Trophoblast cell (in vitro differentiated cells and primary cell): ENCODE results near the gene LEPROT.

Experiments used
- DNase-seq, 2 donors: peaks; one replicate each; pipeline ENCODE4 v3.0.0-alpha.2; 2016
- H2AFZ ChIP-seq: 2 replicates; pipeline ENCODE4 v1.6.1; 2013; ENCODE audit warnings: low read length, moderate library complexity, mild to moderate bottlenecking; ENCODE audit not compliant: insufficient read depth, poor library complexity
- H2AK5ac ChIP-seq: 2 replicates; pipeline ENCODE4 v1.6.1; 2013; ENCODE audit warnings: mild to moderate bottlenecking, low read length
- H2BK120ac ChIP-seq: 2 replicates; pipeline ENCODE4 v1.6.1; 2013; ENCODE audit warnings: low read length, mild to moderate bottlenecking, moderate library complexity; ENCODE audit not compliant: insufficient read depth, poor library complexity
- H2BK12ac ChIP-seq: 2 replicates; pipeline ENCODE4 v1.6.1; 2013; ENCODE audit warnings: mild to moderate bottlenecking, low read length, moderate library complexity
- H2BK5ac ChIP-seq: 2 replicates; pipeline ENCODE4 v1.6.1; 2013; ENCODE audit warnings: low read length, low read depth, moderate library complexity, mild to moderate bottlenecking; ENCODE audit not compliant: poor library complexity
- H3K14ac ChIP-seq: 2 replicates; pipeline ENCODE4 v1.6.1; 2013; ENCODE audit warnings: mild to moderate bottlenecking, low read length
- H3K18ac ChIP-seq: 2 replicates; pipeline ENCODE4 v1.6.1; 2013; ENCODE audit warnings: mild to moderate bottlenecking, low read length
- H3K23ac ChIP-seq: 2 replicates; pipeline ENCODE4 v1.6.1; 2013; ENCODE audit warnings: low read length
- H3K27ac ChIP-seq: 2 replicates; pipeline ENCODE4 v1.5.1; 2013; ENCODE audit warnings: low read depth, mild to moderate bottlenecking, inconsistent platforms, low read length, moderate library complexity
- H3K27me3 ChIP-seq: 2 replicates; pipeline ENCODE4 v1.6.1; 2013; ENCODE audit warnings: inconsistent platforms, mild to moderate bottlenecking, low read length, moderate library complexity; ENCODE audit not compliant: insufficient read depth
- H3K36me3 ChIP-seq, 2 experiments: 1 replicate in 1 of 2; 2 replicates in 1 of 2; pipeline ENCODE4 v1.6.1; 2013; ENCODE audit warnings: low read length in 2 of 2, mild to moderate bottlenecking in 2 of 2, moderate library complexity in 1 of 2; ENCODE audit not compliant: insufficient read depth in 2 of 2, control insufficient read depth in 1 of 2
- H3K4ac ChIP-seq: 2 replicates; pipeline ENCODE4 v1.6.1; 2013; ENCODE audit warnings: low read depth, mild to moderate bottlenecking, low read length, moderate library complexity
- H3K4me1 ChIP-seq, 2 experiments: 1 replicate in 1 of 2; 2 replicates in 1 of 2; pipeline ENCODE4 v1.6.1; 2013; ENCODE audit warnings: low read length in 2 of 2, mild to moderate bottlenecking in 2 of 2, moderate library complexity in 1 of 2; ENCODE audit not compliant: insufficient read depth in 2 of 2, control insufficient read depth in 1 of 2
- H3K4me2 ChIP-seq: 2 replicates; pipeline ENCODE4 v1.6.1; 2013; ENCODE audit warnings: inconsistent platforms, mild to moderate bottlenecking, low read length, moderate library complexity
- H3K4me3 ChIP-seq: 2 replicates; pipeline ENCODE4 v1.5.1; 2013; ENCODE audit warnings: mild to moderate bottlenecking, low read depth, low read length, inconsistent platforms
- H3K79me1 ChIP-seq: one replicate; pipeline ENCODE4 v1.6.1; 2013; ENCODE audit warnings: low read length
- H3K79me2 ChIP-seq: 2 replicates; pipeline ENCODE4 v1.6.1; 2013; ENCODE audit warnings: low read length, mild to moderate bottlenecking; ENCODE audit not compliant: control insufficient read depth, insufficient read depth, poor library complexity
- H3K9ac ChIP-seq: 2 replicates; pipeline ENCODE4 v1.6.1; 2013; ENCODE audit warnings: mild to moderate bottlenecking, low read length
- H3K9me3 ChIP-seq: 2 replicates; pipeline ENCODE4 v1.6.1; 2013; ENCODE audit warnings: low read depth, mild to moderate bottlenecking, control low read depth, inconsistent platforms, low read length; ENCODE audit not compliant: insufficient read depth
- H4K12ac ChIP-seq: 2 replicates; pipeline ENCODE4 v1.6.1; 2013; ENCODE audit warnings: low read depth, mild to moderate bottlenecking, low read length, moderate library complexity
- H4K8ac ChIP-seq: 2 replicates; pipeline ENCODE4 v1.6.1; 2013; ENCODE audit warnings: low read depth, mild to moderate bottlenecking, low read length, moderate library complexity
- H4K91ac ChIP-seq: one replicate; pipeline ENCODE4 v1.6.1; 2013; ENCODE audit warnings: low read depth, mild to moderate bottlenecking, low read length, moderate library complexity
- WGBS: extraction: QIAGEN DNeasy Blood & Tissue Kit; methylation state at CpG from one replicate; pipeline ENCODE4 v1.1.7; 2013; ENCODE audit warnings: missing lambda C conversion rate; ENCODE audit not compliant: insufficient read length, insufficient coverage; ENCODE audit errors: extremely low coverage; 5-methylcytosine and 5-hydroxymethylcytosine counted together

The LEPROT gene

DNA sequence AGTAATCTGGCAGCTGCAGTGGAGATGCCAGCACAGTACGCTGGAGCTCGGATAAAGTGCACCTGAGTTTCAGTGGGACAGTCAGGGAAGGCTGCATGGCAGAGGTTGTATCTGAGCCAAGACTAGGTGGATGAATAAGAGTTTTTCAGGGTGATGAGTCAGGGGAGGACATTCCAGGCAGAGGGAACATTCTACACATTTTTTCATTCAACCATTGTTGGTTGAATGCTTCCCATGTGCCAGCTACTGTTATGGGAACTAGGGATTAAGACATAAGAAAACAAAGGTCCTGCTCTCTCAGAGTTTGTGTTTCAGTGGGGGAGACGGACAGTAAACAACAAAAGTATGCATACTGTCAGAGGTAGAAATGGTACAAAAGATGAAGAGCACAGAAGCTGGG is 5.2 kb downstream of the LEPROT start:
- Histone ChIP-seq H2BK5ac (peak overlapping the region; percentile 33), H4K12ac (no peak overlapping the region), H3K23ac (no peak overlapping the region), H3K4me1 (peaks cover 19 to 23% of the 10 kb centered on the region in 2 experiments), H2AK5ac (no peak overlapping the region), H4K91ac (no peak overlapping the region), H3K14ac (no peak overlapping the region), H3K79me1 (peaks cover 14% of the 10 kb centered on the region), H2BK120ac (no peak overlapping the region), H2BK12ac (peak overlapping the region; percentile 43), H3K4me2 (no peak overlapping the region), H4K8ac (no peak overlapping the region), H3K9me3 (no peaks in the 10 kb centered on the region), H3K27ac (peak overlapping the region; percentile 57), H3K27me3 (no peaks in the 10 kb centered on the region), H3K9ac (no peak overlapping the region), H3K18ac (peak overlapping the region; percentile 54), H3K4me3 (no peak overlapping the region), H3K4ac (no peak overlapping the region), H3K79me2 (peaks cover 15% of the 10 kb centered on the region), H2AFZ (no peak overlapping the region), H3K36me3 (peaks cover 8 to 14% of the 10 kb centered on the region in 2 experiments)
- DNase-seq = peak; percentile 68 to 80
- no CpG with 5 or more reads among the region's 3 CpGs for WGBS

GRCh38 chr1:65429078-65429477 is 8.6 kb downstream of the LEPROT start:
- Histone ChIP-seq H4K91ac (no peak overlapping the region), H3K4me2 (no peak overlapping the region), H3K23ac (no peak overlapping the region), H3K18ac (no peak overlapping the region), H3K27ac (no peak overlapping the region), H3K9ac (no peak overlapping the region), H3K79me1 (peaks cover 9% of the 10 kb centered on the region), H3K9me3 (no peaks in the 10 kb centered on the region), H4K12ac (no peak overlapping the region), H2BK120ac (no peak overlapping the region), H2BK5ac (no peak overlapping the region), H3K4me3 (no peak overlapping the region), H3K4ac (no peak overlapping the region), H3K27me3 (no peaks in the 10 kb centered on the region), H2AK5ac (no peak overlapping the region), H3K4me1 (peaks cover 8 to 10% of the 10 kb centered on the region in 2 experiments), H2AFZ (no peak overlapping the region), H3K14ac (no peak overlapping the region), H3K79me2 (peaks cover 2% of the 10 kb centered on the region), H2BK12ac (no peak overlapping the region), H3K36me3 (peaks cover 12 to 16% of the 10 kb centered on the region in 2 experiments), H4K8ac (no peak overlapping the region)
- no peak for DNase-seq
- WGBS = no CpG with 5 or more reads among the region's 2 CpGs

GRCh38 chr1:65429806-65430205 is 9.3 kb downstream of the LEPROT start:
- Histone ChIP-seq H2BK5ac (no peak overlapping the region), H2BK120ac (no peak overlapping the region), H3K4me2 (peak overlapping the region; percentile 50), H3K79me2 (no peaks in the 10 kb centered on the region), H2AK5ac (no peak overlapping the region), H3K27me3 (no peaks in the 10 kb centered on the region), H3K4ac (no peak overlapping the region), H3K36me3 (peaks cover 12 to 16% of the 10 kb centered on the region in 2 experiments), H3K4me3 (no peak overlapping the region), H3K27ac (peak overlapping the region; percentile 56), H4K91ac (no peak overlapping the region), H4K8ac (no peak overlapping the region), H3K4me1 (peaks cover 12 to 14% of the 10 kb centered on the region in 2 experiments), H3K9ac (no peak overlapping the region), H3K23ac (no peak overlapping the region), H2BK12ac (no peak overlapping the region), H4K12ac (no peak overlapping the region), H3K18ac (no peak overlapping the region), H3K9me3 (no peaks in the 10 kb centered on the region), H3K14ac (no peak overlapping the region), H3K79me1 (peaks cover 7% of the 10 kb centered on the region), H2AFZ (no peak overlapping the region)
- WGBS = no CpG with 5 or more reads among the region's 7 CpGs
- DNase-seq = peak; percentile 63 to 82

- no peak overlapping the region for H2AK5ac ChIP-seq
- no peak overlapping the region for H3K18ac ChIP-seq
- no peak overlapping the region for H4K12ac ChIP-seq
- H3K36me3 ChIP-seq = peaks cover 10 to 12% of the 10 kb centered on the region in 2 experiments
- H2BK5ac ChIP-seq = no peak overlapping the region
- no peak overlapping the region for H3K9ac ChIP-seq
- no peak overlapping the region for H3K27ac ChIP-seq
- no peaks in the 10 kb centered on the region for H3K79me2 ChIP-seq
- no peak overlapping the region for H2BK12ac ChIP-seq
- H3K4me3 ChIP-seq = no peak overlapping the region
- peak in 1 of 2 donors; percentile 51 for DNase-seq
- no peaks in the 10 kb centered on the region for H3K79me1 ChIP-seq
- H3K23ac ChIP-seq = no peak overlapping the region
- no peaks in the 10 kb centered on the region for H3K27me3 ChIP-seq
- no peak overlapping the region for H2BK120ac ChIP-seq
- H3K4ac ChIP-seq = no peak overlapping the region
- H3K14ac ChIP-seq = no peak overlapping the region
- H3K9me3 ChIP-seq = no peaks in the 10 kb centered on the region
- no CpG with 5 or more reads among the region's 1 CpG for WGBS
- peaks cover 4 to 11% of the 10 kb centered on the region in 2 experiments for H3K4me1 ChIP-seq
- no peak overlapping the region for H2AFZ ChIP-seq
- H4K91ac ChIP-seq = no peak overlapping the region
- H4K8ac ChIP-seq = no peak overlapping the region
- no peak overlapping the region for H3K4me2 ChIP-seq
Measured at GRCh38 chr1:65431111-65431705, 10.7 kb downstream of the LEPROT start.
